ENCODE measurements around the gene CCDC85C.
"Not testable (repeated sequence)": the region's sequence is repeated elsewhere in the genome, so short reads cannot be mapped to it uniquely, and the experiment has no call there.

The CCDC85C gene

GRCh38 chr14:99603471-99604277 lies at the start of gene CCDC85C:
TSS of gene CCDC85C (minus strand) at chr14:99604207. CDS start at chr14:99603959, 248 bp downstream.
- DNase-seq (ENCODE audit: low read depth in 2 of 2) = peak; percentile 3 to 41

- DNase-seq (ENCODE audit: low read depth in 2 of 2) = no peak
Measured at GRCh38 chr14:99651953-99652746, 48.1 kb upstream of the CCDC85C start.

DNA sequence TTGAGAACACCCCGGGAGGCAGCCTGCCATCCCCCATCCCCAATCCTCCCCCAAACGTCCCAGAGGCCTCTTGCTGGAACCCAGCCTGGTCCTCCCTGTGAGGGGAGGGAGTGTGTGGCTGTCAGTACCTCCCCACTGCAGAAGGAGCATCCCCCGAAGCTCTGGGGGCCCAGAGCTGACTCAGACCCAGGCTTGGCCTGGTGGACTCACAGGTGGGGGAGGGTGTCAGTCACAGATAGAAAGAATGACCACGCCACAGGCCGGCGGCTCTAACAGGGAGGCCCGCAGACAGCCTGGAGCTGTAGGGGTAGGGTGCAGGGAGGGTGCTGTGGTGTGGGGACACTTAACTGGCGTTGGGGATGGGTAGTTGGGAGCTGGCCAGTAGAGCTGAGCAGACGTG lies 46.2 kb upstream of the CCDC85C start:
- DNase-seq (ENCODE audit: low read depth in 2 of 2) = no peak

GRCh38 chr14:99649643-99650042 lies 45.6 kb upstream of the CCDC85C start:
- no peak for DNase-seq (ENCODE audit: low read depth in 2 of 2)

DNA sequence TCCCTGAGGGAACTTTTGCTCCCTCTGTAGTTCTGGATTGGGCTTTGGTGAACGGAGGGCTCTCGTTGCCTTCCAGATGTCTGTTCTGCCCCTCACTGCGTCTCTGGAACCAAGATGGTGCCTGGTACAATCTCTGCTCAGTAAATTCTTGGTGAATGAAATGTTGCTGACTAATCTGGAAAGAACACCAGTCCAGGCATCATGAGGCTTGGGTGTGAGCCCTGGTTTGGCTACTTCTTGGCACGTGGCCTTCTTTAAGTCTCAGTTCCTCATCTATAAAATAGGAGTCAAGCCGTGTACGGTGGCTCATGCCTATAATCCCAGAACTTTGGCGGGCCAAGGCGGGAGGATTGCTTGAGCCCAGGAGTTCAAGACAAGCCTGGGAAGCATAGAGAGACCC lies 45.2 kb upstream of the CCDC85C start:
- DNase-seq (ENCODE audit: low read depth in 2 of 2) = no peak

GRCh38 chr14:99648027-99648784 lies 44.2 kb upstream of the CCDC85C start:
- no peak for DNase-seq (ENCODE audit: low read depth in 2 of 2)

DNA sequence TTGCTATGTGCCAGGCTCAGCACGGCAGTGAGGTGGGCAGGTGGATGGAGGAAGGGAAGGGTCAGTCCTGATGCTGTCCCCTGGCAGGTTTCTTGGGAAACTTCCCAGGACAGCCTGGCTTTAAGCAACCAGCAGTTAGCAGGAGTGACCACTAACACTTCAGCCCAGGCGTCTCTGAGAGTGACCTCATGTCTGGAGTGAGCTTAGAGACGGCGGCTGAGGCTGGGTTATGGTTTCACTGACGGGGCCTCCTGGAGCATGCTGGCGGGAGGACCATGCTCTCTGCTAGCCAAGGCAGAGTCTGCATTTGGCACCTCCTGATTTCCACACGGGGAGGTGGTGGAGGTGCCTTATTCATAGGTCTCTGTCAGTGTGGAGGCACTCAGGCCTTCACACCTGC lies 43.4 kb upstream of the CCDC85C start:
- DNase-seq (ENCODE audit: low read depth in 2 of 2) = no peak

GRCh38 chr14:99645545-99646505 lies 41.8 kb upstream of the CCDC85C start:
- DNase-seq (ENCODE audit: low read depth in 2 of 2) = no peak

DNA sequence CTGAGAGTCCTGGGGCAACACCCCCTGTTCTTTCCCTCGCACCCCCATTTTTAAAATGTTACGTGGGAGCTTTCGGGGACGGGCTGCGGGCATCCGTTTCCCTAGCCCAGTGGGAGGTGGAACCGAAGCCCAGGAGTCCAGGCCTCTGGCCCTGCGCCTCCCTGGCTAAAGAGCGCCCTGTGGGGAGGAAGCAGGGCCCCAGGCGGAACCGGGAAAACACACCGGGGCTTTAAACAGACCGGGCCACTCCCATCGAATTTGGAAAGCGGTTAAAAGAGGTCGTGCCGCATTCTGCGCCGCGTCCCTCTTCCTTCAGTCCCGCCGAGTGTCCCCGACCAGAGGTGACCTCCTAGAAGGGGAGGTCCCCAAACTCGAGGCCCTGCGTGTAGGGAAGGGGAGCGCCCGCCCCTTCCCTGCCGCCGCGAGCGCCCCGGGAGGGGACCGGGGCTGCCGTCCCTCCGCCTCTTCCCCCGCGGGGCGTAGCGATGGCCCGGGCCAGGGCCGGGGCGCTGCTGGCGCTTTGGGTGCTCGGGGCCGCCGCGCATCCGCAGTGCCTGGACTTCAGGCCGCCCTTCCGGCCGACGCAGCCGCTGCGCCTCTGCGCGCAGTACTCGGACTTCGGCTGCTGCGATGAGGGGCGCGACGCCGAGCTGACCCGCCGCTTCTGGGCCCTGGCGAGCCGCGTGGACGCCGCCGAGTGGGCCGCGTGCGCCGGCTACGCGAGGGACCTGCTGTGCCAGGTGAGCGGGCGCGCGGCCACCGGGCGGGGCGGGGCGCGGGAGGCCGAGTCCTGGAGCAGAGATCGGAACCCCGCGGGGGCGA lies 40.9 kb upstream of the CCDC85C start, which contains the start of gene HHIPL1:
TSS of gene HHIPL1 (plus strand) at position 407 of the 822 bp plus-strand sequence. CDS start at position 486, 79 bp downstream.
- no peak for DNase-seq (ENCODE audit: low read depth in 2 of 2)

GRCh38 chr14:99644035-99644587 lies 40.1 kb upstream of the CCDC85C start:
- no peak for DNase-seq (ENCODE audit: low read depth in 2 of 2)

DNA sequence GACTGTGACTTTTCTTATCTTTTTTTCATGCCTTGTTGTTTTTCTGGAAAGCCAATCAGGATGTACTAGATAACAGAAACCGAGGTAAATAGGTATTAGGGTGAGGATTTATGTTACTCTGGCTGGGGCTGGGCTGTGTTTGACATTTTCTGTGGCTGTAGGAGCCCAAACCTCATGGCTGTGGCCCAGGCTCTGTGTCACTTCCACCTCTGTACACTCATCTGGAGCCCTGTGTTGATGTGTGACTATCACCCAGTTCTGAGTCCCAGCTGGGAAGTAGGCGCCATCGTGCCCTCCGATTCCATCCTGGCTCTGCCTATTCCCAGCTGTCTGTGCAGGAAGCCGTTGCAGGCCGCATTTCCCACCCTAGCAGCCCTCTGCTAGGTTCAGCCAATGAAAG lies 39.3 kb upstream of the CCDC85C start:
- DNase-seq (ENCODE audit: low read depth in 2 of 2) = no peak

GRCh38 chr14:99642771-99643170 lies 38.8 kb upstream of the CCDC85C start:
- not testable (repeated sequence) for DNase-seq (ENCODE audit: low read depth in 2 of 2)

- no peak for DNase-seq (ENCODE audit: low read depth in 2 of 2)
Measured at GRCh38 chr14:99637624-99638023, 33.6 kb upstream of the CCDC85C start.

- DNase-seq (ENCODE audit: low read depth in 2 of 2) = no peak
Measured at GRCh38 chr14:99636487-99636886, 32.5 kb upstream of the CCDC85C start.

DNA sequence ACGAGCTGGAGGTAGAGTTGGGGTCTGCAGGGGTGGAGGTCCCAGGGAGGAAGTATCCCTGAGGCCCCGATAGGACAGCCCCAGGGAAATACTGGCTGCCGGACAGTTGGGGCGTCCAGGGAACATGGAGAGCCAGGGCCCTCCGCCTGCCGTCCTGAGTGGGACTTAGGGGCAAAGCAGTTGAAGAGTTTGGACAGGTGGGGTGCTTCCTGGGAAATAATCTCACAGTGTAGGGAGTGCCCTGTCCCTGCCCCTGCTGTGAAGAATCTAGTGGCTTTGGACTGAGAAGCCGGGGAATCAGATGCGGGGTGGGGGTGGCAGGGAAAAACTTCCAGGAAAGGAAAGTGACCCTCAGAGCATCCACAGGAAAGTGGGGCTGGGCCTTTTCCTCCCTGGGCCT lies 31.1 kb upstream of the CCDC85C start:
- no peak for DNase-seq (ENCODE audit: low read depth in 2 of 2)

DNA sequence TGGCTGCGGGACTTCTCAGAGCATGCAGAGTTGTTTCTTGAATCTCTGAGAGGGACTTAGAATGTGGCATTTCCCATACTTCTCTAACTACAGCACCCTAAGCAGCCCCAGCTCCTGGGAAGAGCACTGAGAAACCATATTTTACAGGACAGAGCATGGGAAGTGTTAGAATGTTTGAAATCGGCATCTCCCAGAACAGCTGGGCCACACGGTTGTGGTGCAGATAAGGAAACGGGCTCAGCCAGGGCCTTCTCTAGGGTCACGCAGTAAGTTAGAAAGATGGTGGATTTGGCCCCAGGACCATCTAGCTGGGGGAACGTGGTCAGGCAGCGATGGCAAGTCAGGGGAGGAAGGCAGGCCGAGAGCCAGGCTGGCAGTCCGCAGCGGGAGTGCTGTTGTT lies 30.4 kb upstream of the CCDC85C start:
- no peak for DNase-seq (ENCODE audit: low read depth in 2 of 2)

DNA sequence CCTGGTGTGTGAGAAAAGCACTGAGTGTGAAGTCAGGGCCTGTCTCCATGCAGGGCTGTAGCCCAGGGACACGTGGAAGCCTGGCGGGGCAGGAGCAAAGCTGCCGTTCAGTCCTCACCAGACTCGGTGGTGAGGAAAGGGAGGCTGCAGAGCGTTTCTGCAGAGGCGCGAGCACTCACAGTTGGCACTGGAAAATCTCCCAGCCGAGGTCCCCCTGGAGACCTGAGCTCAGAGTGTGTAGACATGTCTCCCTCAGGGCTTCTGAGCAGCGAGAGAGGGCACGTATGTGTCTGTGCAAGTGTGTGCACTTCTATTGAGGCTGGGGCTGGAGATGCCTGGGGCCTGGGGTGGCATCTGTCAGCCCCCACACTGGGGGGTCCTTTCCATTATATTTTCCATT lies 29.9 kb upstream of the CCDC85C start:
- DNase-seq (ENCODE audit: low read depth in 2 of 2) = no peak

GRCh38 chr14:99633141-99633540 lies 29.1 kb upstream of the CCDC85C start:
- no peak for DNase-seq (ENCODE audit: low read depth in 2 of 2)

- no peak for DNase-seq (ENCODE audit: low read depth in 2 of 2)
Measured at GRCh38 chr14:99632410-99633035, 28.5 kb upstream of the CCDC85C start.
